HEK293T (cell line): ENCODE data around the gene FOXK2.

Experiments
- ARNT ChIP-seq: fragments of 450-650 bp; IDR thresholded peaks from 2 replicates; pipeline ENCODE4 v1.6.1; 2017; ENCODE audit warnings: mild to moderate bottlenecking
- BHLHE40 ChIP-seq: fragments of 450-650 bp; IDR thresholded peaks from 2 replicates; pipeline ENCODE4 v1.6.1; 2016; ENCODE audit warnings: mild to moderate bottlenecking, moderate library complexity, borderline replicate concordance
- ELF4 ChIP-seq: fragments of 450-650 bp; IDR thresholded peaks from 2 replicates; pipeline ENCODE4 v1.6.1; 2017; ENCODE audit warnings: antibody characterized with exemption
- FOXK2 ChIP-seq: fragments of 450-650 bp; IDR thresholded peaks from 2 replicates; pipeline ENCODE4 v1.6.1; 2016; ENCODE audit warnings: mild to moderate bottlenecking
- FOXM1 ChIP-seq: fragments of 450-650 bp; IDR thresholded peaks from 2 replicates; pipeline ENCODE4 v1.6.1; 2017; ENCODE audit warnings: mild to moderate bottlenecking, borderline replicate concordance
- HDGF ChIP-seq: fragments of 450-650 bp; IDR thresholded peaks from 2 replicates; pipeline ENCODE4 v1.6.1; 2017; ENCODE audit warnings: antibody characterized with exemption, borderline replicate concordance
- LEF1 ChIP-seq: fragments of 450-650 bp; IDR thresholded peaks from 2 replicates; pipeline ENCODE4 v1.6.1; 2017; ENCODE audit warnings: mild to moderate bottlenecking, borderline replicate concordance
- SP1 ChIP-seq: fragments of 450-650 bp; IDR thresholded peaks from 2 replicates; pipeline ENCODE4 v1.6.1; 2017
- SUZ12 ChIP-seq: fragments of 450-650 bp; IDR thresholded peaks from 2 replicates; pipeline ENCODE4 v1.6.1; 2016; ENCODE audit warnings: mild to moderate bottlenecking
- ZNF384 ChIP-seq: fragments of 450-650 bp; IDR thresholded peaks from 2 replicates; pipeline ENCODE4 v1.6.1; 2016
- TF ChIP-seq, protein P1 (sequence below): fragments of 450-650 bp; IDR thresholded peaks from 2 replicates; pipeline ENCODE4 v1.6.1; 2016

GRCh38 chr17:82623707-82624106 lies 104.2 kb downstream of the FOXK2 start:
- TF ChIP-seq HDGF, result no peak
- TF ChIP-seq SP1, result no peak
- TF ChIP-seq FOXM1, result no peak
- TF ChIP-seq SUZ12, result no peak
- TF ChIP-seq, protein P1, sequence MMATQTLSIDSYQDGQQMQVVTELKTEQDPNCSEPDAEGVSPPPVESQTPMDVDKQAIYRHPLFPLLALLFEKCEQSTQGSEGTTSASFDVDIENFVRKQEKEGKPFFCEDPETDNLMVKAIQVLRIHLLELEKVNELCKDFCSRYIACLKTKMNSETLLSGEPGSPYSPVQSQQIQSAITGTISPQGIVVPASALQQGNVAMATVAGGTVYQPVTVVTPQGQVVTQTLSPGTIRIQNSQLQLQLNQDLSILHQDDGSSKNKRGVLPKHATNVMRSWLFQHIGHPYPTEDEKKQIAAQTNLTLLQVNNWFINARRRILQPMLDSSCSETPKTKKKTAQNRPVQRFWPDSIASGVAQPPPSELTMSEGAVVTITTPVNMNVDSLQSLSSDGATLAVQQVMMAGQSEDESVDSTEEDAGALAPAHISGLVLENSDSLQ, result no peak
- TF ChIP-seq BHLHE40, result no peak
- no peak for TF ChIP-seq ZNF384
- no peak for TF ChIP-seq ARNT
- no peak for TF ChIP-seq FOXK2
- no peak for TF ChIP-seq ELF4
- TF ChIP-seq LEF1, result no peak
